HepG2 (cell line): ENCODE results near the gene DCST2. TPM values are rescaled to one million over a fixed set of nuclear protein-coding genes. Genes with fewer than 3 reads are reported as not detected.

Experiments
- ATAC-seq: fragments of 200-7000 bp; cut with Tn5 transposase; 3 replicates; pipeline ENCODE4 v1.9.1; 2020; ENCODE audit warnings: mild to moderate bottlenecking, moderate library complexity
- BruUV-seq: library from RNA; stranded (reverse); fragments of 400-500 nt; replicated peaks from 2 replicates; lab custom pipeline; 2021; lab: Mats Ljungman, UMichigan
- CTCF ChIA-PET: fragments of 300-600 bp; formaldehyde crosslinking; extraction: SDS; loops from one replicate; lab custom pipeline; 2021; ENCODE audit warnings: low total read pairs, inconsistent platforms, low intra/inter-chr PET ratio; lab: Yijun Ruan, JAX
- POLR2A ChIA-PET: fragments of 350-600 bp; sonication (Branson Sonifier 250); formaldehyde crosslinking; loops from one replicate; lab custom pipeline; 2020; ENCODE audit warnings: antibody characterized with exemption, inconsistent platforms; lab: Yijun Ruan, JAX
- DNase-seq: peaks from one replicate; pipeline ENCODE4 v3.0.0-alpha.2; 2015; ENCODE audit warnings: low spot score
- FAIRE-seq: peaks from 3 replicates; lab custom pipeline; 2011; peaks lifted over from hg19 to GRCh38; lab: Jason Lieb, UNC
- H2AFZ ChIP-seq: one replicate; pipeline ENCODE4 v1.6.1; 2011; ENCODE audit warnings: low read length, inconsistent platforms
- H3K27ac ChIP-seq: fragments of 300-600 bp; 3 replicates; pipeline ENCODE4 v1.8.0; 2011; ENCODE audit warnings: mixed run types, mild to moderate bottlenecking, mixed read lengths, low read length, inconsistent platforms; ENCODE audit not compliant: insufficient read depth; ENCODE audit errors: extremely low read length
- H3K27me3 ChIP-seq, 2 experiments: fragments of 200-600 bp in 1 of 2; 2 replicates in 1 of 2; 3 replicates in 1 of 2; pipeline versions ENCODE4 v1.6.0 to v1.8.0; 2011; ENCODE audit warnings: low read length in 2 of 2, mild to moderate bottlenecking in 2 of 2, moderate library complexity in 2 of 2, inconsistent platforms in 1 of 2; ENCODE audit not compliant: insufficient read depth in 2 of 2, control insufficient read depth in 1 of 2
- H3K36me3 ChIP-seq, 2 experiments: fragments of 200-600 bp in 1 of 2; replicated peaks in 1 of 2; 2 replicates in 1 of 2; 3 replicates in 1 of 2; pipeline versions ENCODE4 v1.5.1 to v1.8.0; 2011; ENCODE audit warnings: low read length in 2 of 2, inconsistent platforms in 1 of 2; ENCODE audit not compliant: insufficient read depth in 2 of 2, control insufficient read depth in 1 of 2
- H3K4me1 ChIP-seq: 2 replicates; pipeline ENCODE4 v1.5.1; 2012; ENCODE audit warnings: low read length, inconsistent platforms; ENCODE audit not compliant: insufficient read depth
- H3K4me2 ChIP-seq: 2 replicates; pipeline ENCODE4 v1.6.0; 2011; ENCODE audit warnings: low read depth, low read length, inconsistent platforms
- H3K4me3 ChIP-seq, 3 experiments: fragments of 200-600 bp in 1 of 3; sonication (generic), shearing (Covaris generic) in 1 of 3; replicated peaks in 1 of 3; 2 replicates each; pipeline ENCODE4 v1.5.1; 2011 to 2016; ENCODE audit warnings: low read length in 3 of 3, inconsistent platforms in 2 of 3, low read depth in 2 of 3, mild to moderate bottlenecking in 2 of 3, control low read depth in 1 of 3, mixed read lengths in 1 of 3; ENCODE audit not compliant: insufficient read depth in 1 of 3
- H3K79me2 ChIP-seq: one replicate; pipeline ENCODE4 v1.6.1; 2011; ENCODE audit warnings: low read length, inconsistent platforms; ENCODE audit not compliant: insufficient read depth
- H3K9ac ChIP-seq: 2 replicates; pipeline ENCODE4 v1.6.0; 2011; ENCODE audit warnings: mild to moderate bottlenecking, low read depth, low read length, inconsistent platforms; ENCODE audit not compliant: insufficient read depth
- H3K9me3 ChIP-seq: 2 replicates; pipeline ENCODE4 v1.5.1; 2012; ENCODE audit warnings: mild to moderate bottlenecking, low read length
- H4K20me1 ChIP-seq: 2 replicates; pipeline ENCODE4 v1.6.0; 2011; ENCODE audit warnings: inconsistent platforms, mild to moderate bottlenecking, low read length, moderate library complexity; ENCODE audit not compliant: insufficient read depth
- CENPT ChIP-seq: sonication (generic); formaldehyde crosslinking; IDR thresholded peaks from 2 replicates; pipeline ENCODE4 v1.8.0; 2022; ENCODE audit warnings: low read depth, mild to moderate bottlenecking, moderate library complexity, missing genetic modification reagents
- CREM ChIP-seq, 2 experiments: sonication (generic) in 1 of 2; formaldehyde crosslinking in 1 of 2; IDR thresholded peaks; 2 replicates each; pipeline versions ENCODE4 v1.4.0 to v1.6.1; 2016 to 2020; ENCODE audit warnings: antibody characterized with exemption in 1 of 2, mild to moderate bottlenecking in 1 of 2, missing genetic modification reagents in 1 of 2
- POLR2A ChIP-seq, 2 experiments: IDR thresholded peaks; 2 replicates each; pipeline ENCODE4 v1.6.1; 2011; ENCODE audit warnings: low read depth in 2 of 2, low read length in 2 of 2, mild to moderate bottlenecking in 1 of 2, moderate library complexity in 1 of 2; ENCODE audit not compliant: insufficient read depth in 1 of 2
- SAP130 ChIP-seq: IDR thresholded peaks from 2 replicates; pipeline ENCODE4 v1.6.1; 2016; ENCODE audit warnings: low read depth
- SIN3A ChIP-seq: IDR thresholded peaks from 2 replicates; pipeline ENCODE4 v1.6.1; 2011; ENCODE audit warnings: low read depth, mild to moderate bottlenecking, control low read depth, low read length, borderline replicate concordance
- SMARCC2 ChIP-seq: fragments of 450-650 bp; IDR thresholded peaks from 2 replicates; pipeline ENCODE4 v1.6.1; 2017; ENCODE audit warnings: antibody characterized with exemption, mild to moderate bottlenecking
- TFDP1 ChIP-seq: IDR thresholded peaks from 2 replicates; pipeline ENCODE4 v1.6.1; 2016; ENCODE audit warnings: missing compliant biosample characterization, missing genetic modification reagents, borderline replicate concordance
- TRIM22 ChIP-seq: fragments of 450-650 bp; IDR thresholded peaks from 2 replicates; pipeline ENCODE4 v1.6.1; 2017
- ZBTB7A ChIP-seq: sonication (generic); formaldehyde crosslinking; IDR thresholded peaks from 2 replicates; pipeline ENCODE4 v1.8.0; 2022; ENCODE audit warnings: mild to moderate bottlenecking, missing genetic modification reagents
- ZFX ChIP-seq: sonication (generic); formaldehyde crosslinking; IDR thresholded peaks from 2 replicates; pipeline ENCODE4 v1.4.0; 2020; ENCODE audit warnings: mild to moderate bottlenecking, low read depth, missing genetic modification reagents, moderate library complexity
- ZFY ChIP-seq: sonication (generic); formaldehyde crosslinking; IDR thresholded peaks from 2 replicates; pipeline ENCODE4 v1.4.0; 2020; ENCODE audit warnings: missing genetic modification reagents
- ZNF142 ChIP-seq: sonication (generic); formaldehyde crosslinking; IDR thresholded peaks from 2 replicates; pipeline ENCODE4 v1.4.0; 2020; ENCODE audit warnings: missing genetic modification reagents
- ZNF572 ChIP-seq: sonication (generic); formaldehyde crosslinking; IDR thresholded peaks from 2 replicates; pipeline ENCODE4 v1.5.1; 2020; ENCODE audit warnings: mild to moderate bottlenecking, missing genetic modification reagents
- WGBS: methylation state at CpG from one replicate; pipeline ENCODE4 v1.1.6; 2017; ENCODE audit warnings: low lambda C conversion rate; 5-methylcytosine and 5-hydroxymethylcytosine counted together
- in situ Hi-C: cut with HindIII; loops from 2 replicates; pipeline ENCODE4 v1.10.0; 2017; ENCODE audit warnings: low pct_unique_long_range_greater_than_20kb; ENCODE audit not compliant: extremely low pct_ligation_motif_present
- intact Hi-C: fragments of 100-400 bp; cut with micrococcal nuclease; formaldehyde crosslinking; loops from one replicate; pipeline ENCODE4 v1.10.0; 2022; ENCODE audit not compliant: unreplicated experiment
- polyA plus RNA-seq, 8 experiments: library from polyadenylated mRNA; depleted of rRNA in 3 of 8; stranded (reverse) in 7 of 8; unstranded in 1 of 8; fragments of >200 nt; fragmentation: Illumina TruSeq in 4 of 8; extraction: Trizol in 4 of 8; gene quantifications; 2 replicates each; pipeline versions ENCODE4 v1.2.1 to v1.2.3, GENCODE V29; 2011 to 2016; ENCODE audit warnings: low read depth in 4 of 8, missing spikeins in 1 of 8, mixed read lengths in 1 of 8; ENCODE audit not compliant: insufficient read depth in 1 of 8
- total RNA-seq, 5 experiments: library from RNA; depleted of rRNA; stranded (reverse); fragments of >200 nt; fragmentation: Illumina TruSeq; extraction: Trizol; gene quantifications; 2 replicates each; pipeline ENCODE4 v1.2.3, GENCODE V29; 2016; ENCODE audit warnings: low read depth in 1 of 5

DCST2 gene
- total and polyA plus RNA-seq, 2 of the 13 experiments (the other 11 are each of a cell fraction or from before 2014, with no cell fraction given): 0.74 TPM; not detected in 1

- DNase-seq (no peak), FAIRE-seq (no peak), ATAC-seq (no peak; the same call in 2 of the 3 replicates)
- Histone ChIP-seq H2AFZ (no peak within 1 kb of the TSS), H3K27ac (peak within 1 kb of the TSS; percentile 97), H3K9me3 (no peaks in the 10 kb centered on the region), H4K20me1 (peaks cover 4% of the 10 kb centered on the region; the same call in 1 of the 2 replicates), H3K4me2 (peak within 1 kb of the TSS; percentile 100), H3K4me1 (peaks cover 51% of the 10 kb centered on the region), H3K79me2 (peaks cover 33% of the 10 kb centered on the region), H3K36me3 (no peaks in the 10 kb centered on the region; a peak in 1 of 5 replicates), H3K4me3 (peak within 1 kb of the TSS; percentile 86 to 98 (median 98)), H3K9ac (peak within 1 kb of the TSS; percentile 95), H3K27me3 (no peaks in the 10 kb centered on the region; a peak in 1 of 5 replicates)
- no TSS peak for BruUV-seq
- in situ Hi-C loops: no loop called here
- WGBS: under 1% methylated on average over 19 of the region's 35 CpGs
- intact Hi-C loops: loop anchor here (5.0 kb wide), 1 partner anchor 445 kb away; the partner anchor contains the start of gene UBE2Q1
- ChIA-PET CTCF (interaction anchor here (1.8 to 6.8 kb wide), 2 partner anchors 15 to 81 kb away, joined by 4 to 54 read pairs; no protein-coding TSS in a partner anchor), POLR2A (interaction anchor here (0.7 to 6.7 kb wide), 8 partner anchors 11 to 443 kb away, joined by 3 to 90 read pairs (median 6); partner anchors contain the start of genes PMVK and SLC50A1)
- TF ChIP-seq CREM (IDR thresholded peaks at IDR 0.05) (no peak), CREM (CRISPR knock-in tag; IDR thresholded peaks at IDR 0.05) (no peak), SMARCC2 (no peak), SAP130 (CRISPR knock-in tag) (0 out of 2 replicates have a peak, but pooled peaks have one; percentile 32), TFDP1 (no peak), POLR2A (IDR thresholded peaks at IDR 0.05; ENCODE audit: insufficient read depth in 1 of 2, low read depth in 2 of 2, low read length in 2 of 2) (peak in 1 of 2 experiments; percentile 25; a peak in 1 of 4 replicates), CENPT (CRISPR knock-in tag) (no peak), ZNF142 (CRISPR knock-in tag) (no peak), ZFY (CRISPR knock-in tag) (peak; percentile 64), ZFX (CRISPR knock-in tag) (peak; percentile 29; the same call in 1 of the 2 replicates), ZBTB7A (0 out of 2 replicates have a peak, but pooled peaks have one; percentile 21), TRIM22 (no peak), ZNF572 (CRISPR knock-in tag) (peak; percentile 27; the same call in 1 of the 2 replicates), SIN3A (peak; percentile 43; the same call in 1 of the 2 replicates)
Observed at GRCh38 chr1:155002464-155003226, 30.9 kb downstream of the DCST2 start, which contains the start of gene ZBTB7B. TSS of gene ZBTB7B (plus strand) at chr1:155002802. CDS start at chr1:155014661, 11,859 bp downstream.
